NCI-H1105 treated with DMSO at 0.1 percent for 48 hours (cell line): ENCODE results near the gene DCAF5.
"Not testable (repeated sequence)": the region's sequence is repeated elsewhere in the genome, so short reads cannot be mapped to it uniquely, and the experiment has no call there.

Source experiments
- DNase-seq: peaks from one replicate; lab custom pipeline; 2025; lab: John Stamatoyannopoulos, UW

The DCAF5 gene

GRCh38 chr14:69068744-69069421 is 84.0 kb downstream of the DCAF5 start:
- DNase-seq = no peak

GRCh38 chr14:69066396-69067171 is 86.3 kb downstream of the DCAF5 start:
- DNase-seq = no peak

DNA sequence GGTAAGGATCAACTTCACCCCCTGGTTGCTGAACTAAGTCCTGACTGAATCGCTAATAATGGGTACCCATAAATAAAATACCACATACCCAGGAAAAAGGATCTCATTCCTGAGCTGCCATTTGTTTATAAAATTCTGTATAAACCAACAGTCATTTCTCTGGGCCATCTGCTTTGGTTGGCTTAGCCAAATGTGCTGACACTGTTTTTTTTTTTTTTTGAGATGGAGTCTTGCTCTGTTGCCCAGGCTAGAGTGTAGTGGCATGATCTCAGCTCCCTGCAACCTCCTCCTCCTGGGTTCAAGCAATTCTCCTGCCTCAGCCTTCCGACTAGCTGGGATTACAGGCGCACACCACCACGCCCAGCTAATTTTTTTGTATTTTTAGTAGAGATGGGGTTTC is 87.0 kb downstream of the DCAF5 start:
- not testable (repeated sequence) for DNase-seq

DNA sequence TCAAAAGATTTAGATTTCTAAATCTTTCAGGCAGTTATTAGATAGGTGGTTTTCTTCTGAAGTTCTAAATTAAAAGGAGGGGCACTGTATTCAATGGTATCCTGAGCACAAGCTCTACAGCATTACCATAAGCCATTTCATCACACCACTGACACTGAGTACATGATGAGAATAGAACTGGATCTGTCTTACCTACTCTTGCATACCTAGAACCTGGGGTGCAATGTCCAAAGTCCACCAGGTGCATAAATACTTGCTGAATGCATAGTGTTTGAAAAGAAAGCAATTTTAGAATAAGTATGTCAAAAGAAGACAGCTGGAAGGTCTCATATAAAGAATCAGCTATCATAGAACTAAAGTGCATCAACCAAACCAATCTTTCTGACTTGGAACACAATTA is 88.3 kb downstream of the DCAF5 start:
- DNase-seq = no peak

- DNase-seq = no peak
These were observed 93.0 kb downstream of the DCAF5 start for GRCh38 chr14:69059658-69060623.

- peak; percentile 53 for DNase-seq
These were observed 96.7 kb downstream of the DCAF5 start for GRCh38 chr14:69055999-69056788.

GRCh38 chr14:69055125-69055524 is 97.8 kb downstream of the DCAF5 start:
- DNase-seq = no peak

DNA sequence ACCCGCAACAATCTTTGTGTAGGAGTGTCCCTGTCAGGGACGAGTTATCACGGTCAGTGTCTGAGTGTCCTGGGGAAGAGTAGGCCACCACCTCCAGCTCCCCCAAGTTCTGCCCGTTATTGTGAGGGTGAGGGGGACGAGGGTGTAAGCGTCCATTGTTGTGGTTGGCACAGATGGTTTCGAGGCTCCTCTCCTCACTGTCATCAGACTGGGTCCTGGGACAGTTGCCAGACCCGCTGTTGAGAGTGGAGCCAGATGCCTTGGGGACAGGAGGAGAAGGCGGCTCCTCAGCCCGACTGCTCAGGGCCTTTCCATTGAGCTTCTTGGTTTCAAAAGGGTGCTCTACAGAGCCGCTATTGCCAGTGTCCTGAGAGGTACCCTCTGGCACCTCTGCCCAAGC is 98.9 kb downstream of the DCAF5 start:
- DNase-seq = no peak

- no peak for DNase-seq
These were observed 100.7 kb downstream of the DCAF5 start for GRCh38 chr14:69052181-69052601.

- DNase-seq = no peak
These were observed 102.4 kb downstream of the DCAF5 start for GRCh38 chr14:69050240-69051184.

- no peak for DNase-seq
These were observed 103.2 kb downstream of the DCAF5 start for GRCh38 chr14:69049675-69050074.

DNA sequence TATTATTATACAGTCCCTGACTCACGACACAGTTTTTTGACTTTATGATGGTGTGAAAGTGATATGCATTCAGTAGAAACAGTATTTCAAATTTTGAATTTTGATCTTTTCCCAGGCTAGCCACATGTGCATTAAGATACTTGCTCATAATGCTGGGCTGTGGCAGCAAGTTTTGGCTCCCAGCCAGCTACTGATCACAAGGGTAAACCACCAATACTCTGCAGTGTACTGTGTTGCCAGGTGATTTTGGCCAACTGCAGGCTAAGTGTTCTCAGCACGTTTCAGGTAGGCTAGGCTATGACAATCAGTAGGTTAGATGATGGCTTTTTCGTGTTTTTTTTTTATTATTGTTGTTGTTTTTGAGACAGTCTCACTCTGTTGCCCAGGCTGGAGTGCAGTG is 104.5 kb downstream of the DCAF5 start:
- DNase-seq = peak; percentile 55

GRCh38 chr14:69047255-69047654 is 105.7 kb downstream of the DCAF5 start:
- no peak for DNase-seq

- no peak for DNase-seq
These were observed 106.5 kb downstream of the DCAF5 start for GRCh38 chr14:69046476-69046860.

- DNase-seq = no peak
These were observed 107.0 kb downstream of the DCAF5 start for GRCh38 chr14:69045857-69046475.

DNA sequence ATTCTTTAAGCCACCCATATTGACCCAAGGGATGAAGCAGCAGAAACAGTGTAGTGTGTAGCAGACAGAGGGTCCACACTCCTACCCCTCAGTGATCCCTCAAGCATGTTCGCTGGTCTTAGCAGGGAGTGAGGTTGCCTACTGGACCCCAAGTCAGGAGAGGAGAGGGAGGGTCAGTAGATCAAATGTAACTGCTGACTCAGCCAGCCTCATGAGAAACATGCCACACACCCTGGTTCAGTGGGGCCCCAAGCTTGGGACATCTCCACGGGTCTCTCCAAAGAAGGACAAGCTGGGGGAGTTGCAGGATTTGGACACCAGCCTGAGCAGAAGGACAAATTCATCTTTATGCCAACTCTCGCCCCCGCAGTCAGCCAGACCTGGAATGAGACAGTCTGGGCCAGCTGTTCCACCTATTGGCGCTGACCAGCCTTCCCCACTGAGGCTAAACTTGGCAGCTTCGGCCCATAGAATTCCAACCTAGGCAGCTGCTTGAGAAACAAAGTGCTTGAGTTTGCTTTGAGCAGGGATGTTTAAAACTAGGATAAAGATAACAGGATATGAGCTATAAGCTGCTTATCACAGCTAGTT is 107.9 kb downstream of the DCAF5 start:
- DNase-seq = no peak

GRCh38 chr14:69044296-69044695 is 108.6 kb downstream of the DCAF5 start:
- no peak for DNase-seq

DNA sequence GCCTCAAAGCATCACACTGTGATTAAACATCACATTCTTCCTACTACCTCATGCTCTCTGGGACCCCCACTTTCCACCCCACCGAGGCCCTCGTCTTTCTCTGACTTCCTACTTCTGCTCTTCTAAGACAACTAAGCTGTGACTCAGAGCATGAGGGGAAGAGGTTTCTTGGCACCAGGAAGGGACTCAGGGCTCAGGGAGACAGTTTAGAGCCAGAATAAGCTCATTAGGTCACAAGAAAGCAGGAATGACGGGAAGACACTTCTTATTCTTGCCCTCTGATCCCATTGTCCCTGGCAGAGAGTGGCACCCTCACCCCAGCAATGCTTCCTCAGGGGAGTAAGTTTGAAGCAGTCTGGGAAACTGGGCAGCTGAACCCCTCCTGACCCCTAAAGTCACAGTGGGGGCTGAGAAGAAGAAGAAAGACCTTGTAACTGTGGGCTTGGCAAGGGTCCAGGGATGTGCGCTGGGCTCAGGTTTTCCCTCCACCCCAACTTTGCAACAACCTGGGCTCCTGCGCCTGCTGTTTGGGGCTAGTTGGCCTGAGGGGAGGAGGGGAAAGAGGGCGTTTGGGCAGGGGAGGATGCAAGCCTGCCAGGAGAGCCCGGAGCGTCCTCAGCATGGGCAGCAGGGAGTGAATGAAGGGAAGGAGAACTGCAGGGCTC is 109.2 kb downstream of the DCAF5 start:
- no peak for DNase-seq
